Measurements from ENCODE around the gene CASS4.

The CASS4 gene

GRCh38 chr20:56483970-56484369, 71.9 kb downstream of the CASS4 start:
- H3K4me1 ChIP-seq (ENCODE audit: control insufficient read depth in 1 of 2, insufficient read depth in 2 of 2, low read length in 2 of 2), result no peaks in the 10 kb centered on the region
- no peaks in the 10 kb centered on the region for H3K9me3 ChIP-seq (ENCODE audit: control insufficient read depth in 1 of 2, low read length in 2 of 2)
- no peak overlapping the region for H3K27ac ChIP-seq (ENCODE audit: low read depth, low read length)
- no peak overlapping the region for H3K4me3 ChIP-seq (ENCODE audit: low read depth in 1 of 2, low read length in 2 of 2)
- H3K9ac ChIP-seq (ENCODE audit: low read depth in 1 of 2, low read length in 2 of 2), result no peak overlapping the region
- H3K36me3 ChIP-seq (ENCODE audit: control insufficient read depth in 1 of 2, insufficient read depth in 2 of 2, low read length in 2 of 2), result peaks cover 40 to 87% of the 10 kb centered on the region in 2 donors
- no peaks in the 10 kb centered on the region for H3K27me3 ChIP-seq (ENCODE audit: control insufficient read depth in 1 of 2, insufficient read depth in 2 of 2, low read length in 2 of 2)

- Histone ChIP-seq H3K4me1 (ENCODE audit: control insufficient read depth in 1 of 2, insufficient read depth in 2 of 2, low read length in 2 of 2) (no peaks in the 10 kb centered on the region), H3K36me3 (ENCODE audit: control insufficient read depth in 1 of 2, insufficient read depth in 2 of 2, low read length in 2 of 2) (peaks cover 36 to 83% of the 10 kb centered on the region in 2 donors), H3K27me3 (ENCODE audit: control insufficient read depth in 1 of 2, insufficient read depth in 2 of 2, low read length in 2 of 2) (no peaks in the 10 kb centered on the region), H3K4me3 (ENCODE audit: low read depth in 1 of 2, low read length in 2 of 2) (no peak overlapping the region), H3K27ac (ENCODE audit: low read depth, low read length) (no peak overlapping the region), H3K9ac (ENCODE audit: low read depth in 1 of 2, low read length in 2 of 2) (no peak overlapping the region), H3K9me3 (ENCODE audit: control insufficient read depth in 1 of 2, low read length in 2 of 2) (no peaks in the 10 kb centered on the region)
Measured at GRCh38 chr20:56487216-56487615, 75.2 kb downstream of the CASS4 start.

DNA sequence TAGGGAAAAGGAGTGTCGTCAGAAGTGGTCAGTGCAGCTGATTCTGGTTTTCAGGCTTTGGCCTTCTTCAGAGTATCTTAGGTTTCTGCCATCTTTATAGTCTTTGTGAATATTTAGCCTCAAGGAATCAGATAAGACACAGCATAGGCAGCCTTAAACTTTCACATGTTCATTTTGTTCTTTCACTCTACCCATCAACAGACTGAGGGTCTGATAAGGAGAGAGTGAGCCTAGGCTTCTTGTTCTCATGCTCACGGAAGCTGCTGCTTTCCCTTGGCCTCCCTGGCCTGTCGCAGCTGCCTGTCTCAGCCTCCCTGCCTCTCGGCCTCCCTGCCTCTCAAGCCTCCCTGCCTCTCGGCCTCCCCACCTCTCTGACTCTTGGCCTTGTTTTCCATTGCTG, 76.5 kb downstream of the CASS4 start:
- Histone ChIP-seq H3K36me3 (ENCODE audit: control insufficient read depth in 1 of 2, insufficient read depth in 2 of 2, low read length in 2 of 2) (peaks cover 36 to 74% of the 10 kb centered on the region in 2 donors), H3K4me3 (ENCODE audit: low read depth in 1 of 2, low read length in 2 of 2) (no peak overlapping the region), H3K4me1 (ENCODE audit: control insufficient read depth in 1 of 2, insufficient read depth in 2 of 2, low read length in 2 of 2) (no peaks in the 10 kb centered on the region), H3K9ac (ENCODE audit: low read depth in 1 of 2, low read length in 2 of 2) (no peak overlapping the region), H3K27ac (ENCODE audit: low read depth, low read length) (no peak overlapping the region), H3K9me3 (ENCODE audit: control insufficient read depth in 1 of 2, low read length in 2 of 2) (no peaks in the 10 kb centered on the region), H3K27me3 (ENCODE audit: control insufficient read depth in 1 of 2, insufficient read depth in 2 of 2, low read length in 2 of 2) (no peaks in the 10 kb centered on the region)

DNA sequence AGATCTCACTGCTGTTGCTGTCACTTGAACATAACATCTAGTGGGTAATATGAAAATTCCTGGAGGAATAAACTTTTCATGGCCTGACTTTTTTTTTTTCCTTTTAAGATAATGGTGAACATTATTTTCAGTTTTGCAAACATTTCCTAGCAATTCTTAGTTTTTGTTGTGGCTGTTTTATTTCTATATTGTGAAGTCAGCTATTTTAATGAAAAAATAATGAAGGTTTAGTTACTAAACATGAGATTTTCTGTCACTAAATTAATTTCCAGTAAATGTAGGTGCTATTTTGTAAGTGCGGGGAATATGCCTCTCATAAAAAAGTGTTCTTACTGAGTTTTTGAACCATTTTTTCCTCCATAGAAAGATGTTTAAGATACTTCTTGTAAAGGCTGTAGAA, 89.1 kb downstream of the CASS4 start:
- no peak overlapping the region for H3K9ac ChIP-seq (ENCODE audit: low read depth in 1 of 2, low read length in 2 of 2)
- H3K36me3 ChIP-seq (ENCODE audit: control insufficient read depth in 1 of 2, insufficient read depth in 2 of 2, low read length in 2 of 2), result peaks cover 11 to 28% of the 10 kb centered on the region in 2 donors
- no peaks in the 10 kb centered on the region for H3K27me3 ChIP-seq (ENCODE audit: control insufficient read depth in 1 of 2, insufficient read depth in 2 of 2, low read length in 2 of 2)
- H3K4me1 ChIP-seq (ENCODE audit: control insufficient read depth in 1 of 2, insufficient read depth in 2 of 2, low read length in 2 of 2), result no peaks in the 10 kb centered on the region
- no peak overlapping the region for H3K27ac ChIP-seq (ENCODE audit: low read depth, low read length)
- no peak overlapping the region for H3K4me3 ChIP-seq (ENCODE audit: low read depth in 1 of 2, low read length in 2 of 2)
- no peaks in the 10 kb centered on the region for H3K9me3 ChIP-seq (ENCODE audit: control insufficient read depth in 1 of 2, low read length in 2 of 2)

GRCh38 chr20:56503916-56504315, 91.9 kb downstream of the CASS4 start:
- no peak overlapping the region for H3K4me3 ChIP-seq (ENCODE audit: low read depth in 1 of 2, low read length in 2 of 2)
- H3K27me3 ChIP-seq (ENCODE audit: control insufficient read depth in 1 of 2, insufficient read depth in 2 of 2, low read length in 2 of 2), result no peaks in the 10 kb centered on the region
- H3K9ac ChIP-seq (ENCODE audit: low read depth in 1 of 2, low read length in 2 of 2), result no peak overlapping the region
- H3K4me1 ChIP-seq (ENCODE audit: control insufficient read depth in 1 of 2, insufficient read depth in 2 of 2, low read length in 2 of 2), result no peaks in the 10 kb centered on the region
- no peaks in the 10 kb centered on the region for H3K9me3 ChIP-seq (ENCODE audit: control insufficient read depth in 1 of 2, low read length in 2 of 2)
- H3K36me3 ChIP-seq (ENCODE audit: control insufficient read depth in 1 of 2, insufficient read depth in 2 of 2, low read length in 2 of 2), result peaks cover 0 to 16% of the 10 kb centered on the region in 2 donors
- H3K27ac ChIP-seq (ENCODE audit: low read depth, low read length), result no peak overlapping the region

DNA sequence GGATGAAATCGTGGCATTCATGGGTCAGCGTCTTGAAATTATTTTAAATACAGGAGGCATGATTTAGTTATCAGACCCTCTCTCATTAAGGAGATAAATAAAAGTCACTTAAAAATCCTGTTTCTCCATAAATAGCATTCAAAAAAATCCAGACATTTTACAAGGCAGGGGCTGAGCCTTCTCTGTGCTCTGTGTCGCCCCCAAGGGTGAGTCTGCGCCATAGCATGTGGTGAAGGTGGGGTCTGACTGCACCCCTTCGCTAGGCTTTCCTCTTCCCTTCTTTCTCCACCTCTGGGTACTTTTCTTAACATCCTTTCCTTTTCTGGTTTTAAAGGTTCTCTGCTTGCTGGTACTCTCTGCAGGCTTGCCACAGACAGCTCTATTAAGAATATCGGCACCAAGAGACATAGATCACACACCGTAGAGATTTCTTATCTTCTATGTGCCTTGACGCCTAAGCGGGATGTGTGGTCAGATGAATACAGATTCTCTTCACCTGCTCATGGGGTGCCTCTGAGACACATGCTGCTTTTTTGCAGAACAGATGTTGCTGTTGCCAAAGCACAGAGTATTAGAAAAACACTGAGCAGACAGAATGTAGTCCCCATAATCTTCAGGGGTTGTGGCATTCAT, 92.4 kb downstream of the CASS4 start:
- H3K27me3 ChIP-seq (ENCODE audit: control insufficient read depth in 1 of 2, insufficient read depth in 2 of 2, low read length in 2 of 2), result no peaks in the 10 kb centered on the region
- no peaks in the 10 kb centered on the region for H3K4me1 ChIP-seq (ENCODE audit: control insufficient read depth in 1 of 2, insufficient read depth in 2 of 2, low read length in 2 of 2)
- H3K9me3 ChIP-seq (ENCODE audit: control insufficient read depth in 1 of 2, low read length in 2 of 2), result no peaks in the 10 kb centered on the region
- H3K27ac ChIP-seq (ENCODE audit: low read depth, low read length), result no peak overlapping the region
- H3K9ac ChIP-seq (ENCODE audit: low read depth in 1 of 2, low read length in 2 of 2), result no peak overlapping the region
- H3K4me3 ChIP-seq (ENCODE audit: low read depth in 1 of 2, low read length in 2 of 2), result no peak overlapping the region
- peaks cover 0 to 16% of the 10 kb centered on the region in 2 donors for H3K36me3 ChIP-seq (ENCODE audit: control insufficient read depth in 1 of 2, insufficient read depth in 2 of 2, low read length in 2 of 2)

DNA sequence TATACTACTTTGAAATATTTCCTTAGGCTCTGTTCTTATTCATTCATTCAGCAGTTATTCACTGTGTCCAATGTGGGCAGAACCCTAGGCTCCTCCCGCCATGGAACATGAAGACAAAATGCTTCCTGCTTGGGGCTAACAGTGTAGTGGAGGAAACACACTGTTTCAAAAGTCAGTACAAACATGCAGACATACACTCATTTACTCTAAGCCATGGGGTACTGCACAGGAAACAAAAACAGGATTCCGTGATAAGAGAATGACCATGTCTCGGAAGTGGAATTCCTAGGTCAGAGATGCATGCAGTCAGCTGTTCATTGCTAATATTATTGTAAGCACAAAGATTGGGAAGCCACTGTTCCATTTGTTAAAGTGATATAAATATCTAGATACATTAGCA, 94.0 kb downstream of the CASS4 start:
- no peaks in the 10 kb centered on the region for H3K9me3 ChIP-seq (ENCODE audit: control insufficient read depth in 1 of 2, low read length in 2 of 2)
- H3K4me1 ChIP-seq (ENCODE audit: control insufficient read depth in 1 of 2, insufficient read depth in 2 of 2, low read length in 2 of 2), result no peaks in the 10 kb centered on the region
- H3K9ac ChIP-seq (ENCODE audit: low read depth in 1 of 2, low read length in 2 of 2), result no peak overlapping the region
- no peak overlapping the region for H3K4me3 ChIP-seq (ENCODE audit: low read depth in 1 of 2, low read length in 2 of 2)
- peaks cover 0 to 9% of the 10 kb centered on the region in 2 donors for H3K36me3 ChIP-seq (ENCODE audit: control insufficient read depth in 1 of 2, insufficient read depth in 2 of 2, low read length in 2 of 2)
- no peaks in the 10 kb centered on the region for H3K27me3 ChIP-seq (ENCODE audit: control insufficient read depth in 1 of 2, insufficient read depth in 2 of 2, low read length in 2 of 2)
- no peak overlapping the region for H3K27ac ChIP-seq (ENCODE audit: low read depth, low read length)

Data from duodenal mucosa (tissue), 2 donors.